ENCODE measurements around the gene THAP5. TPM values are rescaled to one million over a fixed set of nuclear protein-coding genes. Genes with fewer than 3 reads are reported as not detected.

The THAP5 gene
- total RNA-seq, 4 donors from 2014 or later: 30.8 to 41.7 (median 36.2) TPM

DNA sequence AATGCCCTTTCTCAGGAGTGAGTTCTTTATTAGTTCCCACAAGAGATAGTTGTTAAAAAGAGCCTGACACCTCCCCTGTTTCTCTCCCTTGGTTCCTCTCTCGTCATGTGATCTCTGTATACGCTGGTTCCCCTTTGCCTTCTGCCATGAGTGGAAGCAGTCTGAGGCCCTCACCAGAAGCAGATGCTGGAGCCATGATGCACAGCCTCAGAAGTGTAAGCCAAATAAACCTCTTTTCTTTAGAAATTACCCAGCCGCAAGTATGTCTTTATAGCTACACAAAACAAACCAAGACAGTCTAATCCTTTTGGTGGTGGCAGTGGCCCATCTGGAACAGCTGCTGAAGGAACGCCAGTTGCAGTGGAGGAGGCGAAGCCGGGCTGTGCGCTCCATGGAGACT is 9.4 kb upstream of the THAP5 start:
- TF ChIP-seq, protein P1, sequence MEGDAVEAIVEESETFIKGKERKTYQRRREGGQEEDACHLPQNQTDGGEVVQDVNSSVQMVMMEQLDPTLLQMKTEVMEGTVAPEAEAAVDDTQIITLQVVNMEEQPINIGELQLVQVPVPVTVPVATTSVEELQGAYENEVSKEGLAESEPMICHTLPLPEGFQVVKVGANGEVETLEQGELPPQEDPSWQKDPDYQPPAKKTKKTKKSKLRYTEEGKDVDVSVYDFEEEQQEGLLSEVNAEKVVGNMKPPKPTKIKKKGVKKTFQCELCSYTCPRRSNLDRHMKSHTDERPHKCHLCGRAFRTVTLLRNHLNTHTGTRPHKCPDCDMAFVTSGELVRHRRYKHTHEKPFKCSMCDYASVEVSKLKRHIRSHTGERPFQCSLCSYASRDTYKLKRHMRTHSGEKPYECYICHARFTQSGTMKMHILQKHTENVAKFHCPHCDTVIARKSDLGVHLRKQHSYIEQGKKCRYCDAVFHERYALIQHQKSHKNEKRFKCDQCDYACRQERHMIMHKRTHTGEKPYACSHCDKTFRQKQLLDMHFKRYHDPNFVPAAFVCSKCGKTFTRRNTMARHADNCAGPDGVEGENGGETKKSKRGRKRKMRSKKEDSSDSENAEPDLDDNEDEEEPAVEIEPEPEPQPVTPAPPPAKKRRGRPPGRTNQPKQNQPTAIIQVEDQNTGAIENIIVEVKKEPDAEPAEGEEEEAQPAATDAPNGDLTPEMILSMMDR (IDR thresholded peaks at IDR 0.05): no peak
- TF ChIP-seq POLR2AphosphoS5 (IDR thresholded peaks at IDR 0.05) (no peak), POLR2A (IDR thresholded peaks at IDR 0.05) (no peak), EP300 (IDR thresholded peaks at IDR 0.05) (no peak)
- Histone ChIP-seq H3K9me3 (no peaks in the 10 kb centered on the region), H3K36me3 (peaks cover 0 to 33% of the 10 kb centered on the region in 2 donors), H3K4me1 (no peaks in the 10 kb centered on the region), H3K27me3 (no peaks in the 10 kb centered on the region), H3K27ac (no peak overlapping the region), H3K4me3 (no peak overlapping the region)
- 91 to 100% methylated on average over 1 to 2 of the region's 7 CpGs for WGBS, 2 donors (ENCODE audit: low coverage in 1 of 2)
- ATAC-seq: no peak

GRCh38 chr7:108576116-108576515 is 6.6 kb upstream of the THAP5 start:
- ATAC-seq: no peak
- H3K9me3 ChIP-seq: no peaks in the 10 kb centered on the region
- H3K27ac ChIP-seq: no peak overlapping the region
- no peak for TF ChIP-seq POLR2A (IDR thresholded peaks at IDR 0.05)
- 100% methylated on average over 1 of the region's 1 CpG for WGBS, 2 donors (ENCODE audit: low coverage in 1 of 2)
- H3K36me3 ChIP-seq: peaks cover 0 to 45% of the 10 kb centered on the region in 2 donors
- no peaks in the 10 kb centered on the region for H3K27me3 ChIP-seq
- peaks cover 4 to 20% (median 7%) of the 10 kb centered on the region in 3 donors for H3K4me1 ChIP-seq
- H3K4me3 ChIP-seq: no peak overlapping the region

DNA sequence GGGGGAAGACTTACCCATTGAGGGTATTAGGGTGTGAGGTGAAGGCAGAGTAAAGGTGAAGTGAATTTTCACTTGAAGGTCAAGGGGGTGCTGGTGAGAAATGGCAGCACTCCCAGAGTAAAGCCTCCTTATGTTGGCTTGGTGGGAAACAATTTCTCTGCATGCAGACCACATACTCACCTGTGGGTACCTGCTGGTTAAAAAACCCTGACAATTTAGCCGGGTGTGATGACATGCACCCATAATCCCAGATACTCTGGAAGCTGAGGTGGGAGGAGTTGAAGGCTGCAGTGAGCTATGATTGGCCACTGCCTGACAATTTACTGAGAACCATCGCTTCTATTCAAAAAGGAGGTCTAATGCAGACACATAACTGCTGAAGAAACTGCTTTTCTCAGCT is 5.7 kb upstream of the THAP5 start:
- Histone ChIP-seq H3K27me3 (no peaks in the 10 kb centered on the region), H3K36me3 (peaks cover 0 to 41% of the 10 kb centered on the region in 2 donors), H3K4me3 (no peak overlapping the region), H3K4me1 (peaks cover 5 to 25% (median 7%) of the 10 kb centered on the region in 3 donors), H3K27ac (no peak overlapping the region), H3K9me3 (no peaks in the 10 kb centered on the region)
- TF ChIP-seq POLR2A (IDR thresholded peaks at IDR 0.05): no peak
- TF ChIP-seq, protein P1 (IDR thresholded peaks at IDR 0.05): no peak
- TF ChIP-seq EP300 (IDR thresholded peaks at IDR 0.05): no peak
- no peak for TF ChIP-seq POLR2AphosphoS5 (IDR thresholded peaks at IDR 0.05)
- ATAC-seq: no peak
- 86 to 100% methylated on average over 1 of the region's 2 CpGs for WGBS, 2 donors (ENCODE audit: low coverage in 1 of 2)

DNA sequence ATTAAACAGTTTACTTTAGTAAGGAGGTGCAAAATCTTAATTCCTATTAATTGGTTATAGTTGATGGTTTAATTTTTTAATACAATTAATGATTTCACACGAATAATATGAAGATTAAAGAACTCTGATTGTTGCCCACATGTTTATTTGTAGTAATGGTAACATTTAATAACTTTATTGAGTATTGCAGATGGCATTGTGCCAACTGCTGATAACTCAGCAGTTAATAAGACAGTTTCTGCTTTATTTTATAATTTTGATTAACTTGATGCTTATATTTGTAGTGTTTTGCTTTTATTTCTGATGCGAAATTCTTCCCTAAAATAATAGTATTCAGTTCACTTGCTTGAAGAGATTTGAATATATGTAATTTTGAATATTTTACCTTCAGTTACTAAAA is 3.0 kb upstream of the THAP5 start:
- H3K4me3 ChIP-seq: no peak overlapping the region
- H3K27me3 ChIP-seq: no peaks in the 10 kb centered on the region
- H3K4me1 ChIP-seq: peaks cover 5 to 41% (median 15%) of the 10 kb centered on the region in 3 donors
- no peak overlapping the region for H3K27ac ChIP-seq
- H3K36me3 ChIP-seq: peaks cover 0 to 28% of the 10 kb centered on the region in 2 donors
- ATAC-seq: no peak
- no peaks in the 10 kb centered on the region for H3K9me3 ChIP-seq
- WGBS, 2 donors (ENCODE audit: low coverage in 1 of 2): 93 to 94% methylated on average over 2 of the region's 2 CpGs
- TF ChIP-seq POLR2AphosphoS5 (IDR thresholded peaks at IDR 0.05) (no peak), POLR2A (IDR thresholded peaks at IDR 0.05) (no peak), EP300 (IDR thresholded peaks at IDR 0.05) (no peak)
- TF ChIP-seq, protein P1 (IDR thresholded peaks at IDR 0.05): no peak

DNA sequence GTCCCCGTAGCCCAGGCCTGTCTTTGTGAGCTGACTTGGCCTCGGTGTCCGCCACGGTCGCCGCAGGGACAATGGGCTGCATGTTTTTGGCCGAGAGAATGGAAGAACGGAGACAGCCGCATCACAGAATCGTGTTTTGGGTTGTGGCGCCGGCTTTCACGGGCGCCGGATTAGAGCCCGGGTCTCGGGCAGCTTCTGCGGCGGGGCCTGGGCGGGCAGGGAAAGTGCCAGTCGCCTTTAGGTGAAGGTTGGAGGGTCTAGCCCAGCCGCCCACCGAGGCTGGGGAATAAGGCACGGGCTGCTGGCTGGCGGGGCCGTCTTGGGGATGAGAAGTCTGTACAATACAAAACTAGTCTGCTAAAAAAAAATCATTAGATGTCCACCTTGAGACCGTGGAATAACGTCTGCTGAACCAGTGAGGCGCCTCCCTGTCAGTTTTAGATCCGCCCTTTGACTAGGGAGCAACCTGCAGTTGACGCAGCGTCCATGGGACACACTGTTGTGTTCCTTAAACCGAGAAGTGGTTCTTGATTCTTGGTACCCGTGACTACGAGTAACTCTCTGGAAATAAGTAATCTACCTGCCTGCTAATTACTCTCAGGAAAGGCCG is 745 bp upstream of the THAP5 start:
- peaks cover 0 to 27% of the 10 kb centered on the region in 2 donors for H3K36me3 ChIP-seq
- no peaks in the 10 kb centered on the region for H3K27me3 ChIP-seq
- peak overlapping the region; percentile 95 to 98 (median 96) for H3K27ac ChIP-seq
- peak overlapping the region; percentile 75 to 79 for H3K4me3 ChIP-seq
- H3K4me1 ChIP-seq: peaks cover 5 to 48% (median 15%) of the 10 kb centered on the region in 3 donors
- no peaks in the 10 kb centered on the region for H3K9me3 ChIP-seq
- peak; percentile 24 for TF ChIP-seq POLR2AphosphoS5 (IDR thresholded peaks at IDR 0.05)
- TF ChIP-seq EP300 (IDR thresholded peaks at IDR 0.05): no peak
- peak; percentile 11 for ATAC-seq
- 0% methylated on average over 3 to 14 of the region's 36 CpGs for WGBS, 2 donors (ENCODE audit: low coverage in 1 of 2)

GRCh38 chr7:108568801-108569380 is 615 bp downstream of the THAP5 start:
- no peak for TF ChIP-seq POLR2A (IDR thresholded peaks at IDR 0.05)
- no peak for TF ChIP-seq EP300 (IDR thresholded peaks at IDR 0.05)
- TF ChIP-seq, protein P1 (IDR thresholded peaks at IDR 0.05): no peak
- no peak for TF ChIP-seq POLR2AphosphoS5 (IDR thresholded peaks at IDR 0.05)
- WGBS, 2 donors (ENCODE audit: low coverage in 1 of 2): 15 to 18% methylated on average over 8 to 17 of the region's 24 CpGs
- Histone ChIP-seq H3K9me3 (no peaks in the 10 kb centered on the region), H3K27ac (peak overlapping the region; percentile 87 to 98 (median 96)), H3K27me3 (no peaks in the 10 kb centered on the region), H3K4me3 (peak overlapping the region; percentile 75 to 79), H3K36me3 (peaks cover 0 to 32% of the 10 kb centered on the region in 2 donors), H3K4me1 (peaks cover 5 to 48% (median 15%) of the 10 kb centered on the region in 3 donors)
- ATAC-seq: no peak

Data from gastroesophageal sphincter (tissue), 4 donors.